ENCODE results near the gene ZNF384. TPM values are rescaled to one million over a fixed set of nuclear protein-coding genes. Genes with fewer than 3 reads are reported as not detected.

ZNF384 gene
- total RNA-seq, 1 donor, result 29.5 TPM

- no peak for TF ChIP-seq CTCF (IDR thresholded peaks at IDR 0.05; ENCODE audit: insufficient read depth, low read length)
- H3K4me3 ChIP-seq (ENCODE audit: low read depth, low read length), result no peak overlapping the region
- no peak for DNase-seq (ENCODE audit: low read depth)
Measured at GRCh38 chr12:6666211-6666610, 23.0 kb downstream of the ZNF384 start.

GRCh38 chr12:6664902-6665301, 24.3 kb downstream of the ZNF384 start:
- no peak overlapping the region for H3K4me3 ChIP-seq (ENCODE audit: low read depth, low read length)
- TF ChIP-seq CTCF (IDR thresholded peaks at IDR 0.05; ENCODE audit: insufficient read depth, low read length), result no peak
- no peak for DNase-seq (ENCODE audit: low read depth)

DNA sequence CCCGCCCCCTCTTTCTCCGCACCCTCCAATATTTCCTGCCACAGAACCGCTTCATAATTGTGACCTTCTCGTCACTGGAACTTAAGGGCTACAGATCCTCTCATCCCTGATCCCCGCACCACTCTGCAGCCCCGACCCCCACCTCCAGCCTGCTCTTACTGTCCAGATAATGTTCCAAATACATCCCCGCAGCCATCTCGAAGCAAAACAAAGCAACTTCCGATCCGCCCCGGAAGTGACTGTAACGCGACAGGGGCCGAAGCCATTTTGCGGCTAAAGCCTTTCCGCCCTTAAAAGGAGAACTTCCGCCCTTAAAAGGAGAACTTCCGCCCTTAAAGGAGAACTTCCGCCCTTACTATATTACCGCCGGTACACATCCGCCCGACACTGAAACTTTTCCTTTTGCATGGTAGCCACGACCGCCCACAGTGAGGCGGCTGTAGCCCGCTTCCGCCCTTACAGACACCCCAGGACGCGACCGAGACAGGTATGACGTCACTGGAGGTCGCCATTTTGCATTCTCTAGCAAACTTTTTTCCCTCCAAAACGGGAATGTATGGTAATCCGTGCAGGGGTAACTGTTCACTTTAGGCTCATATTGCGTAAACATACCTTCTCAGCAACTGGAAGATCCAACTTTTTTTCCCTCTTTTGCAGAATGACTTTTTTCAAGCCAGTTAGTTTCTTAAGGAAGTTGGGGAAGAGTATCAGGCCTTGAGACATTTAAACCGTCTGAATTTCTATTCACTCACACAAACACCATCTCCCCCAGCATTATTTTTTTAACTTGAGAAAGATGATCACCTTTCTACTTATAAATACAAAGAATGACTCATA, 26.1 kb downstream of the ZNF384 start, which contains the start of gene ING4:
Gene ING4, minus strand, starts transcription at position 214 of the 837 bp plus-strand sequence. Its CDS starts 18 bp downstream, at position 196.
- H3K4me3 ChIP-seq (ENCODE audit: low read depth, low read length), result peak within 1 kb of the TSS; percentile 78
- peak; percentile 99 for DNase-seq (ENCODE audit: low read depth)
- no peak for TF ChIP-seq CTCF (IDR thresholded peaks at IDR 0.05; ENCODE audit: insufficient read depth, low read length)

- no peak for TF ChIP-seq CTCF (IDR thresholded peaks at IDR 0.05; ENCODE audit: insufficient read depth, low read length)
- H3K4me3 ChIP-seq (ENCODE audit: low read depth, low read length), result peak overlapping the region; percentile 78
- no peak for DNase-seq (ENCODE audit: low read depth)
Measured at GRCh38 chr12:6662602-6662905, 26.6 kb downstream of the ZNF384 start.

DNA sequence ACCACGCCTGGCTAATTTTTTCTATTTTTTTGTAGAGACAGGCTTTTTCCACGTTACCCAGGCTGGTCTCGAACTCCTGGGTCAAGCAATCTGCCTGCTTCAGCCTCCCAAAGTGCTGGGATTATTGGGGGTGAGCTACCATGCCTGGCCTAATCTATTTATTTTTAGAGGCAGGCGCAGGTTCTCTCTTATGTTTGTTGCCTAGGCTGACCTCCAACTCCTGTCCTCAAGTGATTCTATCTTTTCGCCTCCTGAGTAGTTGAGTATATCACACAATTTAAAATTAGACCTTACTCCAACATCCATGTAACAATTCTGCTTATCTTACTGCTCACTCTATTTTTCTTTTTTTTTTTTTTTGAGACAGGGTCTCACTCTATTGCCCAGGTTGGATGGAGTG, 35.2 kb downstream of the ZNF384 start:
- H3K4me3 ChIP-seq (ENCODE audit: low read depth, low read length), result no peak overlapping the region
- no peak for DNase-seq (ENCODE audit: low read depth)
- no peak for TF ChIP-seq CTCF (IDR thresholded peaks at IDR 0.05; ENCODE audit: insufficient read depth, low read length)

DNA sequence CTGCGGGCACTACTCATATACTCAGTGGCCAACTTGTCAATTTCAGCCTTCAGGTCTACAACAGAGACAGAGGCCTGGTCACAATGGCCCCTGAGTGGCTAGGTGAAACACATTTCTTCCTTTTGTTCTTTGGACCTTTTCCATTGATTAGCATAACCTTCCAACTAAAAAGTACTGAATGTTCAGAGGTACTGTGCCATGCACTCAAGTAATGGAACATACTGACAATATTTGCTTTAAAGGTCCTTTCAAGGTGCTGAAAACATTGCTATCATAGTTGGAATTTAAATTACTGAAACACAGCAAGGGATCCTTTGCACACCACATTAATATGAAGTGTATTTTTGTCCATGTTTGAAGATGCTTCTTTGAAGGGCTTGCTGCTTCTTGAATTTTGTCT, 35.8 kb downstream of the ZNF384 start:
- H3K4me3 ChIP-seq (ENCODE audit: low read depth, low read length), result no peak overlapping the region
- TF ChIP-seq CTCF (IDR thresholded peaks at IDR 0.05; ENCODE audit: insufficient read depth, low read length), result no peak
- DNase-seq (ENCODE audit: low read depth), result no peak

DNA sequence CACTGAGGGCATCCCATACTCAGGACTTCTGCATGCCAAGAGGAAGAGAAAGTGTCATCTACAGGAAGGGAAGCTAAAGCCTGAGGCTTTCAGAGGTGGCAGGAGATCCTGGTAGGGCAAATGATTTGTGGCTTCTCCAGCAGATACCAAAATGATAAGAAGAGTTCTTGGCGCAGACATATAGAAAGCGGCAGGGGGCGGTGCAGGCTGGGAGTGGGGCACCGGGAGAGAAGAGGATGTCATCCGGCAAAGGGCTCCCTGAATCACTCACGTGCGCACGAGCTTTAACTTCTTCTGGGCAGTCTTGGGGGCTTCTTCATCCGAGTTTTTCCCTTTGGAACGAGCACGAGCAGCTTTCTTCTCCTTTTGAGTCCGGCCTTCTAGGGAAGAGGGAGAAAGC, 36.8 kb downstream of the ZNF384 start:
- DNase-seq (ENCODE audit: low read depth), result no peak
- no peak overlapping the region for H3K4me3 ChIP-seq (ENCODE audit: low read depth, low read length)
- no peak for TF ChIP-seq CTCF (IDR thresholded peaks at IDR 0.05; ENCODE audit: insufficient read depth, low read length)

All from fibroblast of the aortic adventitia (primary cell).